GDM1 (cell line): Measurements from ENCODE around the gene RAPGEF1.

Experiments used
- DNase-seq: peaks from one replicate; lab custom pipeline; 2025; lab: John Stamatoyannopoulos, UW

RAPGEF1 gene

GRCh38 chr9:131603711-131604439 is 136.0 kb downstream of the RAPGEF1 start:
- DNase-seq: no peak

- no peak for DNase-seq
These were observed 136.7 kb downstream of the RAPGEF1 start for GRCh38 chr9:131603199-131603598.

GRCh38 chr9:131601683-131602181 is 138.1 kb downstream of the RAPGEF1 start:
- no peak for DNase-seq

DNA sequence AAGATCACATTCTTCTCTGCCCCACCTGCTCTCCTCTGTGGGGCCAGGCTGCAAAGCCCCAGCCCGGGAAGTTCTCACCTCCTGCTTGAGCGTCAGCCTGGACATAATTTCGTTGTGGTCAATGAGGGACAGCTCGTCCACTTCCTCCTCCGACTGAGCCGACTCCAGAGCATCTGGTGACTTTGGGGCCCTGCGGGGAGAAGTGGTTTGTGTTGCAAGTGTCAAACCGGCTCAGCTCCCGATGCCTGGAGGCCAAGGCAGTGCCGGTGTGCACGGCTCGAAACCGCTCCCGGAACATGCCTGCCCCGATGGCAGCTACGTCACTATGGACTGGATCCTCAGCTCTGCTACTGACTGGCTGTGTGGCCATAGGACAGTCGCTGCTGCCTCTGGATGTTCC is 141.8 kb downstream of the RAPGEF1 start:
- no peak for DNase-seq

DNA sequence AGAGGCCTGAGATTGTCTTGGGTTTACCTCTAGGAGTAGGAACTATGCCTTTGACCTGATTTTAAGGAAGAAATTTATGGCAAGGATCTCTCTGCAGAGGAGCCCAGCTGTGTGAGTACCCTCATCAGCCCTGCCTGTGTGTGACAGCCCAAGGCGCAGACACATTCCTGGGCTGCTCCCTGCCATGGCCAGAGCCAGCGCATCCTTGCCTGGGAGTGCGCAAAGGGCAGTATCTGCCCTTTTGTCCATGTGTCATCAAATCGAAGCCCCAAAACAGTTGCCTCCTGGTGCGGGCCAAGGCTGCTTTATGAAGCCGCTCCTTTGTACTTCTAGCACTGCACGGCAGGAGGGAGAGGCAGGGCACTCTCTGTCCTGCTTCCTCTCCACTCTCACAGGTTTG is 142.6 kb downstream of the RAPGEF1 start:
- DNase-seq: no peak

DNA sequence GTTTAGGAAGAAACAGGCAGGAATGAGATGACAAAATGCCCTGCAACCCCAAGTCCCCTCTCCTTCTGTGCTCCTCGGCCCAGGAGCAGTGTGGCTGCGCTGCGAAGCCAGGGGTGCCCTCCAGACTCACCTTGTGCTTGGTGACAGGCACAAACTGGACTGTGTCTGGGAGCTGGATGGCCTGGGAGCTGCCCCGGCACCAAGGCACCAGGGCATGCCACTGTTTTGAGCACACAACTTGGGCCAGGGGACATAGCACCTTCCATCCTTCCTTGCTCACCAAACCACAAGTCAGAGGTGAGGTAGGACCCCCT is 143.5 kb downstream of the RAPGEF1 start:
- no peak for DNase-seq

DNA sequence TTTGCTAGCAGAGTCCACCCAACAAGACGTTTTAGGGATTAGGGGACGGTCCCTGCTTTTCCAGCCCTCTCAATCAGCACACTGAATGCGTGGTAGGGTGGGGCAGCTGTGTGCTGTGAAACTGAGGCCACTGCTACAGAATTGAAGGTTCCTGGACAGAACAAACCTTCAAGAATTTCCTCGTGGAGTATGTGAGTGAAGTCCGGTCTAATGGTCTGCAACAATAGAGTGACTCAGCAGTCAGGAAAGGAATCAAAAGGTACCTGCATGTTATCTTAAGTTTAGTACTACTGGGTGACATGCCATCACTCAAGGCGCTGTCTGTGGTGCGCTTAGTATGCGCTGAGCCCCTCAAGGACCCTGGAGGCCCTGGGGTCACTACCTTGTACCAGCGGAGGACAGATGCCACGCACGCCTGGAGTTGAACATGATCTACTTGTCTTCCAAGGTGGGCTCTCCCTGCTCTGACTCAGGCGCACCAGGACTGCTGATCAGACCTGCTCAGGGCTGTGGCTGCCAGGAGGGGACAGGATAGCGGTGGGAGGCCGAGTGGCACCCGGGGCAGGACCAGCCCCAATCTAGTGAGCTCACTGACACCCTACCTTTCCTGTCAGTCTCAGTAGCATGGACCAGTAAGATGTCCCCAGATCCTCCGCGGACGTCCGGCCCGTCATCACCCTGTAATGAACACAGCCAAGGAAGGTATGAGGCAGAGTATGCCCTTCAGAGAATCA is 144.0 kb downstream of the RAPGEF1 start:
- DNase-seq: no peak

DNA sequence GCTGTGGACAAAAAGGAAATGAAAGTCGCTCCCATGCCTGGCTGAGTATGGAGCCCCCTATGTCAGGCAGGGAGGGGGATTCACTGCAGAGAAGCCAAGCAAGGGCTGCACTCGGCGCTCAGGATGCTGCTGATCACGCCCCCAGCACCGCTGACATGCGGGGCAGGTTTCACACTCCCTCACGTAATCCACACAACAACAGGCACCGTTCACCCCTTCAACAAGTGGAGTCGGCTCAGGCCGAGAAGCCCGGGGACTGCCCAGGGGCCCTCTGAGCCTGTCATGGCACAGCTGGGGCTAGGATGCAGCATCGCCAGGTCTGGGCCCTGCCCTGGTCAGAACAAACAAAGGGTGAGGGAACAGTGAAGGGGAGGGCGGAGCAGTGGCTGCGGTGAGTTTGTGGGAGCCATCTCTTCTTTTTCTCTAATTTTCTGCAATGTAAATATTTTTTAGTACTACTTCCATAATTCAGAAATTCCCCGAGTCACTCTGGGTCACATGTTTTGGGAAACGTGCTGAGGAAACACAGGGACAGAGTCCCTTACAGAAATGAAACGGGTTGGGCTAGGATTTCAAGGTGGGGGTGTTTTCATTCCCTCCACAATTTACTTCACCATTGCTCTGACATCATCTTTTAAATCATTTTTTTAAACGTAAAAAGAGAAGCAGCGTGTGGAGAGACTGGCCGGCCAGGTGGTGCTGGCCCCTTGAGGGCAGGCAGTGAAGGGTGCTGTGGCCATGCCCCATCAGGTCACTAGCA is 144.8 kb downstream of the RAPGEF1 start:
- no peak for DNase-seq

DNA sequence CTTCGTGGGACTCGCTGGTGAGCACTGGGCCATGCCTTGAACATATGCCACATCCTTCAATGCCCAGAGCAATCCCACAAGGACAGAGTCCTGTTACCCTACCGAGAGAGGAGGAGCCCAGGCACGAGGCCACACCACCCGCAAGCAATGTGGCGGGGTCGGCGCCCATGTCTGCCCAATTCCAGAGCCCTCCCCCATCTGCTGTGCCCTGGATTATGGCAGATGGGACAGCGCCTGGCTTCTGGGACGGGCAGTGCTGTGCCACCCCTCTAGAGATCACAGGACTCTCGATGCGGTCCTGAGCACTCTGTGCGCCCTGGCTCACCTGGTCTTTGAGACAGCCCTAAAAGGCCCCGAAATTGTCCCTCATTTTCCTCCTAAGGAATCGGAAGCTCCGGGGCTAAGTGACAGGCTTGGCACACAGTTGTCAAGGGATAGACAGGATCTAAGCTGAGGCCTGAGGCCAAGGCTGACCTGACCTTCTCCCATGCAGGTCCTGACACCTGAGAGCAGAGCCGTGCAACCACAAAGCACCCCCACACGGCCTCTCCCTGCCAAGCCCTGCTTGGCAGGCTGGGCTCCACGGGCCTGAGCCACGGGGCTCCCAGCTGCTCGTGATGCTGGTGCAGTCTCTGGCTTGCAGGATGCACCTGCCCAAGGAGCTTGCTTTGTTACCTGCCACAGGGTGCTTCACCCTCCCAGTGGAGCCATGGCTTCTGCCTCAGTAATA is 145.8 kb downstream of the RAPGEF1 start:
- DNase-seq: no peak

- no peak for DNase-seq
These were observed 146.6 kb downstream of the RAPGEF1 start for GRCh38 chr9:131593091-131593820.

GRCh38 chr9:131591845-131592208 is 148.0 kb downstream of the RAPGEF1 start:
- no peak for DNase-seq

GRCh38 chr9:131590907-131591844 is 148.7 kb downstream of the RAPGEF1 start:
- DNase-seq: peak; percentile 57

DNA sequence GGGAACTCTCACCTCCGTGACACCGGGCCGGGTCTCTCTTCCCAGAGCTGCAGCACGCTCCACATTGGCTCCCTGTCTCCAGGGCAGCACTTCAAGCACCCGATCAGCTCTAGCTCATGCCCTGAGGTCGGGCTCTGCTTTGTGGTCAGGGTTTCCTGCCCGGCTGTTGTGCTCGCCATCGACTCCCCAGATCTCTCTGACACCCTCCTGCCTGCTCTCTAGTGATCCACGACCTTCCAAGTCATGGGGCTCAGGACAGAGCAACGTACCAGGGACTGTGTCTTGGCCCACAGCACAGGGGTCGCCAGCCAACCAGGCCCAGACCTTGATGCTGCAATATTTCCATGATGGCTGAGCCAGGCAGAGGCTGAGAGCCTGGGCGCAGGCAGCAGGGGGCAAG is 149.4 kb downstream of the RAPGEF1 start:
- peak; percentile 60 for DNase-seq

DNA sequence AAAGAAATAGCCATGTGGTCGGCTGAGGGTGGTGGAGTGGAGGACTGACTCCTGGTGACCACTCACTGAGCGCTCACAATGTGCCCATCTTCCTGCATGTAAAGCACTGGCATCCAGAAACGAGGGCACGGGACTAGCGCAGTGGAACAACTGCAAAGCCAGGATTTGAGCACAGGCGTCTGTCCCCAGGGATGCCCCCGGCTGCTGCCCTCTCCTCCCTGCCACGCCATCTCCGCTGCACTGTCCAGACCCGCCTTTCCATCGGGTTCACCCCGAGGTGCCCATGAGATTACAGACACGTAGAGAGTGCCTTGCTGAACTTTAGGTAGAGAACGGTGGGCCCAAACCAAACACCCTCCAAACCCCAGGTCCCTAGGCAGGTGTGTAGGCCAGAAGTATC is 149.9 kb downstream of the RAPGEF1 start:
- DNase-seq: no peak

GRCh38 chr9:131589124-131589711 is 150.7 kb downstream of the RAPGEF1 start:
- no peak for DNase-seq

DNA sequence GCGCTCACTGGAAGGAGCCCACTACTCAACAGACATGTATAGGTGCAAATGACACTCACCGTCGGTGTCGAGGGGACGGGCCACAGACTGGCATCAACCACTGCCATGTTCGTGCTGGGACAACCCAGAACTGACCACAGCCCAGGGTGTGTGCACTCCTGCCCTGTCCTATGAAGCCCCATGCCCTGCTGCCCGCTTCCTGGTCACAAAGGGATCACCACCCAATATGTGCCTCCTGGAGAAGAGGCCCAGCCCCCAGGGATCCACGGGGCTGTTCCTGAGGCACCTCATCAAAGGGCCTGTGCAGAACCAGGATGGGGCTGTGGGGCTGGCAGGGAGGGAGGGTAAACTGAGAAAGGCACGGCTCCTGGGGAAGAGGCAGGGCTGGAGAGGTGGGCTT is 151.5 kb downstream of the RAPGEF1 start:
- no peak for DNase-seq

- DNase-seq: no peak
These were observed 152.0 kb downstream of the RAPGEF1 start for GRCh38 chr9:131587906-131588305.

- DNase-seq: no peak
These were observed 152.5 kb downstream of the RAPGEF1 start for GRCh38 chr9:131587331-131587730.

DNA sequence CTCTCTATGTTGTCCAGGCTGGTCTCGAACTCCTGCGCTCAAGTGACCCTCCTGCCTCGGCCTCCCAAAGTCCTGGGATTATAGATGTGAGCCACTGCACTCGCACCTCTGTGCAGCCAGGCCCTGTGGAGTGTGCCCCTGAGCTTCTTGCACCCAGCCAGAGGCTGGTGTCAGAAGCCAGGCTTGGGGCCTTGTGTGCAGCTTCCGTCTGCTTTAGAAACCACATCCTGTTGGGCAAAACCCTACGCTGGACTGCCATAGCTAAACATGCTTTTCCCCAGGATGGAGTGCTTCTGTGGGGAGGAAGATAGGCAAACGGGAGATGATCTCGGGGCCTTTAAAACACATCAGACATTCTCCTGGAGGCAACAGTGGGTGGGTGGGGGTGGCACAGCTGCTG is 154.5 kb downstream of the RAPGEF1 start:
- peak; percentile 83 for DNase-seq

DNA sequence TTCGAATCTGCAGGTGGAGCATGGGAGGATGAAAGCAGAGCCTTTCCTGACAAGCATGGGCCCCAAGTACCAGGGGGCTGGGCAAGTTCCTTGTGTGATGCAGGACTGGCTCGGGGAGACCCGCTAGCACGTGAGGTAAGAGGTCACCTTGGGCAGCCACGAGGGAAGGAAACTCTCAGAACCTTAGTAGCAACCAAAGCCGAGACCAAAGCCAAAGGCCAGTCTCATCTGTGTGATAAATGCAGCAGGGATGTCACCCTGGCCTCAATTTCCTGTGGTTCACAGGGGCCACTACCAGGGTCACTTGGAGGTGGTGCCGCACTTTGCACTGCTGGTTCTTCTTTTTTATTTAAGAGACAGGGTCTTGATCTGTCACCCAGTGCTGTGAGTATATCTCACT is 155.0 kb downstream of the RAPGEF1 start:
- DNase-seq: no peak
